Activated T-cell treated with anti-CD3 and anti-CD28 coated beads for 24 hours (primary cell): ENCODE measurements around the gene LTB.
"Not testable (repeated sequence)": the region's sequence is repeated elsewhere in the genome, so short reads cannot be mapped to it uniquely, and the experiment has no call there.

Experiments used
- DNase-seq: peaks from one replicate; pipeline ENCODE4 v3.0.0-alpha.2; 2020; ENCODE audit warnings: low read depth

Gene LTB

GRCh38 chr6:31607317-31607716 is 25.1 kb upstream of the LTB start:
- no peak for DNase-seq

- DNase-seq: peak; percentile 28
Observed at GRCh38 chr6:31597006-31597405, 14.8 kb upstream of the LTB start.

GRCh38 chr6:31592396-31592771 is 10.2 kb upstream of the LTB start:
- DNase-seq: no peak

- DNase-seq: not testable (repeated sequence)
Observed at GRCh38 chr6:31590691-31591090, 8.5 kb upstream of the LTB start.

GRCh38 chr6:31588871-31589650 is 6.8 kb upstream of the LTB start:
- DNase-seq: no peak

DNA sequence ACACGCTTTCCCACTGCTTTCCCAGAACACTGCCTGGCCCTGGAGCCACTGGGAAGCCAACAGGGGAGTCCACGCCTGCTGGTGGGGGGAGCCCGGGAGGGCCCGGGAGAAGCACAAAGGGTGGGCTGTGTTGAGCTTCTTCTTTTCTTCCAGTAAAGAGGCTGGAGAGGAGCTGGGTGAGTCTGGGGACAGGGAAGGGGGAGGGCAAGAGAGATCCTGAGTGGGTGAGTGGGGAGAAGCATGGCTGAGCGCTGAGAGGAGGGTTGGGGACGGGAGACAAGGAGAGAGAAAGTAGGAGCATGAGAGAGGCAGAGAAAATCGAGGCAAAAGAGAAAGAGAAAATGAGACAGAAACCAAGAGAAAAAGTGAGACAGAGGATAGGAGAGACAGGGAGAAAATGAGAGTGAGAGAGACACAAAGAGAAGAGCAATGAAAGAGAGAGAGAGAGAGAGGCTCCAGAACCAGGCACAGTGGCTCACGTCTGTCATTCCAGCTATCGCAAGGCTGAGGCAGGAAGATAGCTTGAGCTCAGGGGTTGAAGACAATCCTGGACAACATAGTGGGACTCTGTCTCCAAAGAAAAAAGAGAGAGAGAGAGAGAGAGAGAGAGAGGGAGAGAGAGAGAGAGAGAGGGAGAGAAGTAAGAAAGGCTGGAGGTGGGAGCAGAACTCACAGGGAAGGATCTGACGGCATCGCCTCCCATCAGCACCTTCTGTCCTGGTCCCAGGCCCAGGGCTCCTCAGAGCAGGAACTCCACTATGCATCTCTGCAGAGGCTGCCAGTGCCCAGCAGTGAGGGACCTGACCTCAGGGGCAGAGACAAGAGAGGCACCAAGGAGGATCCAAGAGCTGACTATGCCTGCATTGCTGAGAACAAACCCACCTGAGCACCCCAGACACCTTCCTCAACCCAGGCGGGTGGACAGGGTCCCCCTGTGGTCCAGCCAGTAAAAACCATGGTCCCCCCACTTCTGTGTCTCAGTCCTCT is 5.9 kb upstream of the LTB start:
- DNase-seq: no peak

DNA sequence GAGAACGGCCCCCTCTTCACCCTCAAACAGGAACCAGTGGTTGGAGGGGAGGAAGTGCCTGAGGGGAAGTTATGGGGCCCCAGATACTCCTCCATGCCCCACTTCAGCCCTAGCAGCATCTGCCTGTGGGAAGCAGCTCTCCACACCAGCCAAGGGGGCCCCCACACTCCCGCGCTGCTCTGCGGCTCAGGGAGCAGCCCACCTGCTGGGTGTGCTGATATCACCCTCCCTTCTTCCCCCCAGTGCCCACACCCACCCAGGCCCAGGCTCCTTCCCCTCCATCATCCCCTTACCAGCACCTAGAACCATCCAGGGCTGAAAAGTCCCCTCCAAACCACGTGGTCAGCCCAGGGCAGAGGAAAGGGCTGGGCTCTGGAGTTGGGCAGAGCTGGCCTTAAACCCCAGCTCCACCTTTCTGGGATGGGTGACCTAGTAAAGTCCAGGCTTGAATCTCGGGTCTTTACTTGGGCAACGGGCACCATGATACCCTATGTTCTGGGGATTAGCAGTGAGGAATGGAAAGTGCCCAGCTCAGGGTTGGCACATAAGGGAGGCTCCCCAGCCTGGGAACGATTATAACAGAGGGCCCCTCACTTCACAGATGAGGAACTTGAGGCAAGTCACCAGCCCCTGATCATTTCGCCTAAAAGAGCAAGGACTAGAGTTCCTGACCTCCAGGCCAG is 4.5 kb upstream of the LTB start:
- no peak for DNase-seq

- DNase-seq: no peak
Observed at GRCh38 chr6:31586008-31586407, 3.8 kb upstream of the LTB start, which contains the start of gene LST1. LST1 (plus strand) TSS chr6:31586277; CDS start chr6:31587300, 1,023 bp downstream.

GRCh38 chr6:31585491-31585890 is 3.3 kb upstream of the LTB start:
- no peak for DNase-seq

DNA sequence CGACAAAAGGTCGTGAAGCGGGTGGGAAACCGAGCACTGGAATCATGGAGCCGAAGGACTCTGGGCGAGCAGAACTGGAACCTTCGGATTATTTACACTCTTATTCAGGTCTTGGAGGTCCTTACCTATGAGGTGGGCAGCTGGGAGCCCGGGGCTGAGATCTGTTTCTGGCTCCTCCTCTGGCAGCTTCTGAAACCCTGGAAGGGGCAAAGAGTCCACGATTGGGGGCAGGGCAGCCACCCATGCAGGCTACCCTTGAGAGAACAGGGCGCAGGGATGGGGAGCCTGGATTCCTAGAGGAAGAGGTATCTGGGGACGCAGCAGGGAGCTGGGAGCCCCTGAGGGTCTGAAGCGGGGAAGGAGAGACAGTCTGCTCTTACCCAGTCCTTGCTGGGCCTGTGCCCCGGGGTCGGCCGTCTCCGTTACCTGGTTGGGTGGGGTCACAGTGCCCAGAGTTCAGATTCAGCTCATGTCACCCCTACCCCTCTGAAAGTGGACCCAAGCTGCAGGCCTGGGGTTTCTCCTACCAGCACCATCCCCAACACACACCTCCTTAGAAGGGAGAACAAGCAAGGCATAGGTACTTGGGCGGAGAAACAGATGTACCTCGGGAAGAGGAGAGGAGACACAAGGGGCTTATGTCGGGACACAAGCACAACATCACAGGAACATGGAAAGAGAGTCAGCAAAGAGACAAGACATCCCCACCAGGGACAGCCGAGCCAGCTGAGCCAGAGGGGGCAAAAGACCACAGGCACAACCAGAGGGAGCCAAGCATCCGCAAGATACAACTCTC is 592 bp downstream of the LTB start:
- DNase-seq: no peak

DNA sequence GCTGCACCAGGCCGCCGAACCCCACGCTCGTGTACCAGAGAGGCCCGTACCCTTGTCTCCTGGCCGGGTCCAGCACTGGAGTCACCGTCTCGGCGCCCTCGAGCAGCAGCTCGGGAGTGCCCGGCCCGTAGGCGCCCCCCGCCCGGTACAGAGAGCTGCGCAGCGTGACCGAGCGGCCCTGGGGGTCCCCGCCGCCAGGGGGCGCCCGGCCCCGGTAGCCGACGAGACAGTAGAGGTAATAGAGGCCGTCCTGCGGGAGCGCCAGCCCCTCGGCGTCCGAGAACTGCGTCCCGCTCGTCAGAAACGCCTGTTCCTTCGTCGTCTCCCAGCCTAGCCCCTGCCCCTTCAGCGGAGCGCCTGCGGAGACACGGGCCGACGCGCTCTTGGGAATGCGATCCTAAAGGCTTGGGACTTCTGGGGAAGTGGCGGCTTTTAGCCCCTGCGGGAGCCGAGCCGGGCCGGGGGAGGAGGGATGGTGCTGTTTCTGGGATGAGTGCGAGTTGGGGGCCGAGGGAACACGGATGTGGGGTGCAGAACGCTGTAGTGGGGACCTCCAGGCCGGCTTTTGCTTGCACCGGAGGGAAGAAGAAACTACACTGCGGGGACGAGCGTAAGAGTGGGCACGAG is 1.3 kb downstream of the LTB start:
- peak; percentile 83 for DNase-seq

DNA sequence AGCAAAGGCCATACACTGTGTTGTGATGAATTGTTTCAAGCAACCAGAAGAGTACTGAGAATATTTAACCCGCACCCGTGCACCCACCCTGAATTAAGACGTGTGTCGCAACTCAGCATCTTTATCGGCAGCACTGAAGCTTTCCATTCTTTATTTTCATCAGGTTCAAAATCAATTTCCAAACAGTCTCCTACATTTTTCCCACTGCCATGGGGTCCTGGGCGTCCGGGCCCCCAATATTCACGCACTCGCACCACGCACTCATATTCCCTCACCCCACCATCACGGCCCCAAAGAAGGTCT is 1.8 kb downstream of the LTB start:
- DNase-seq: no peak

DNA sequence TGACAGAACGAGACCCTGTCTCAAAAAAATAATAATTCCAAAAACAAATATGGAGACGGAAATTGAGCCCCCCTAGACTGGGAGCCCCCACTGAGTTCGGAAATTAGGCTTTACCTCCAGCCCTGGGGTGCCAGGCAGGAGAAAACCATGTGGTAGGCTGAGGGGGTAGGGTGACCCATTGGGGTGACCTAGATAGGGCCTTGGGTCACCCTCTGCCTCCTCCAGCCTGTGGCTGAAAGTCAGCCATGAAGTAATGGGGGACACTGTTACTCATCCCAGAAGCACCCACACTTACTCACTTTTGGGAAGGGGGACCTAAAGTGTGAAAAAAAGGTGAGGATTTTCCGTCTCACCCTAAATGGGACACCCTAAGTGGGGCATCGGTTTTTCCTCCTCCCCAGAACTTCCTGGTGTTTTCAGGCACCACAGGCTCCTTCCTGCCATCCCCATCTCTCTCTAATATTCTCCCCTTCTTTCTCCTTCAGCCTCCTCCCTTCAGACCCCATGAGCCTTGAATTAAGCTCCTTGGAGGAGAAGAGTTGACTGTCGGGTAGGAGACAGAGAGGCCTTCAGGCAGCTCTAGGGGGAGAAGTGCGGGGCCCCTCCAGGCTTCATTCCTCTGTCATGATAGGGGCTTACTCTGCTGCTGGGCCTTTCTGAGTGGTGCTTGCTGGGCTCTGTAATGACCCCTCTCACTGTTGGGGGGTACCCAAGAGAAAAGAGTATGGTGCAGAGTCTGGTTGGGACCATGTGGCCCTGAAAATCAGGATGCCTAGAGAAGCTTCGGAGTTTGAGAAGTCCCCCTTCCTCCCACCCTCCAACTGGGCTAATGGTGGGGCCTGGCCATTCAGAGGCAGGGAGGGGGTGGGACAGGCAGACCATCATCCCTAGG is 2.4 kb downstream of the LTB start:
- no peak for DNase-seq

GRCh38 chr6:31579119-31579505 is 3.1 kb downstream of the LTB start:
- no peak for DNase-seq

- DNase-seq: no peak
Observed at GRCh38 chr6:31578184-31579118, 3.8 kb downstream of the LTB start.

DNA sequence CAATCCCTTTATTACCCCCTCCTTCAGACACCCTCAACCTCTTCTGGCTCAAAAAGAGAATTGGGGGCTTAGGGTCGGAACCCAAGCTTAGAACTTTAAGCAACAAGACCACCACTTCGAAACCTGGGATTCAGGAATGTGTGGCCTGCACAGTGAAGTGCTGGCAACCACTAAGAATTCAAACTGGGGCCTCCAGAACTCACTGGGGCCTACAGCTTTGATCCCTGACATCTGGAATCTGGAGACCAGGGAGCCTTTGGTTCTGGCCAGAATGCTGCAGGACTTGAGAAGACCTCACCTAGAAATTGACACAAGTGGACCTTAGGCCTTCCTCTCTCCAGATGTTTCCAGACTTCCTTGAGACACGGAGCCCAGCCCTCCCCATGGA is 4.7 kb downstream of the LTB start:
- no peak for DNase-seq

DNA sequence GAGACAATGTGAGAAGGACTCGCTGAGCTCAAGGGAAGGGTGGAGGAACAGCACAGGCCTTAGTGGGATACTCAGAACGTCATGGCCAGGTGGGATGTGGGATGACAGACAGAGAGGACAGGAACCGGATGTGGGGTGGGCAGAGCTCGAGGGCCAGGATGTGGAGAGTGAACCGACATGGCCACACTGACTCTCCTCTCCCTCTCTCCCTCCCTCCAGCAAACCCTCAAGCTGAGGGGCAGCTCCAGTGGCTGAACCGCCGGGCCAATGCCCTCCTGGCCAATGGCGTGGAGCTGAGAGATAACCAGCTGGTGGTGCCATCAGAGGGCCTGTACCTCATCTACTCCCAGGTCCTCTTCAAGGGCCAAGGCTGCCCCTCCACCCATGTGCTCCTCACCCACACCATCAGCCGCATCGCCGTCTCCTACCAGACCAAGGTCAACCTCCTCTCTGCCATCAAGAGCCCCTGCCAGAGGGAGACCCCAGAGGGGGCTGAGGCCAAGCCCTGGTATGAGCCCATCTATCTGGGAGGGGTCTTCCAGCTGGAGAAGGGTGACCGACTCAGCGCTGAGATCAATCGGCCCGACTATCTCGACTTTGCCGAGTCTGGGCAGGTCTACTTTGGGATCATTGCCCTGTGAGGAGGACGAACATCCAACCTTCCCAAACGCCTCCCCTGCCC is 5.2 kb downstream of the LTB start:
- DNase-seq: no peak

GRCh38 chr6:31575952-31576685 is 6.1 kb downstream of the LTB start:
- no peak for DNase-seq
